HEK293T (cell line): ENCODE data around the gene VAV2.

Experiments
- CTCF ChIA-PET: fragments of 350-600 bp; formaldehyde crosslinking; extraction: SDS; loops from one replicate; lab custom pipeline; 2021; ENCODE audit warnings: antibody characterized with exemption, inconsistent platforms; lab: Yijun Ruan, JAX
- POLR2A ChIA-PET: fragments of 350-600 bp; formaldehyde crosslinking; extraction: SDS; loops from one replicate; lab custom pipeline; 2020; ENCODE audit warnings: antibody characterized with exemption, inconsistent platforms; lab: Yijun Ruan, JAX
- DNase-seq: peaks from one replicate; pipeline ENCODE4 v3.0.0; 2012; ENCODE audit warnings: mixed read lengths; ENCODE audit errors: extremely low spot score
- ARNT ChIP-seq: fragments of 450-650 bp; IDR thresholded peaks from 2 replicates; pipeline ENCODE4 v1.6.1; 2017; ENCODE audit warnings: mild to moderate bottlenecking
- BHLHE40 ChIP-seq: fragments of 450-650 bp; IDR thresholded peaks from 2 replicates; pipeline ENCODE4 v1.6.1; 2016; ENCODE audit warnings: mild to moderate bottlenecking, moderate library complexity, borderline replicate concordance
- CTBP1 ChIP-seq: fragments of 450-650 bp; IDR thresholded peaks from 2 replicates; pipeline ENCODE4 v1.6.1; 2016; ENCODE audit warnings: borderline replicate concordance
- ELF4 ChIP-seq: fragments of 450-650 bp; IDR thresholded peaks from 2 replicates; pipeline ENCODE4 v1.6.1; 2017; ENCODE audit warnings: antibody characterized with exemption
- FOXA1 ChIP-seq: fragments of 450-650 bp; IDR thresholded peaks from 2 replicates; pipeline ENCODE4 v1.6.1; 2016; ENCODE audit warnings: mild to moderate bottlenecking
- FOXK2 ChIP-seq: fragments of 450-650 bp; IDR thresholded peaks from 2 replicates; pipeline ENCODE4 v1.6.1; 2016; ENCODE audit warnings: mild to moderate bottlenecking
- FOXM1 ChIP-seq: fragments of 450-650 bp; IDR thresholded peaks from 2 replicates; pipeline ENCODE4 v1.6.1; 2017; ENCODE audit warnings: mild to moderate bottlenecking, borderline replicate concordance
- HDGF ChIP-seq: fragments of 450-650 bp; IDR thresholded peaks from 2 replicates; pipeline ENCODE4 v1.6.1; 2017; ENCODE audit warnings: antibody characterized with exemption, borderline replicate concordance
- L3MBTL2 ChIP-seq: fragments of 450-650 bp; conservative IDR thresholded peaks from 2 replicates; pipeline ENCODE4 v1.6.1; 2016; ENCODE audit warnings: mild to moderate bottlenecking
- LEF1 ChIP-seq: fragments of 450-650 bp; IDR thresholded peaks from 2 replicates; pipeline ENCODE4 v1.6.1; 2017; ENCODE audit warnings: mild to moderate bottlenecking, borderline replicate concordance
- NFRKB ChIP-seq: fragments of 450-650 bp; IDR thresholded peaks from 2 replicates; pipeline ENCODE4 v1.6.1; 2016; ENCODE audit warnings: mild to moderate bottlenecking, moderate library complexity
- PKNOX1 ChIP-seq: fragments of 450-650 bp; IDR thresholded peaks from 2 replicates; pipeline ENCODE4 v1.6.1; 2016
- SP1 ChIP-seq: fragments of 450-650 bp; IDR thresholded peaks from 2 replicates; pipeline ENCODE4 v1.6.1; 2017
- SUZ12 ChIP-seq: fragments of 450-650 bp; IDR thresholded peaks from 2 replicates; pipeline ENCODE4 v1.6.1; 2016; ENCODE audit warnings: mild to moderate bottlenecking
- TARDBP ChIP-seq: fragments of 450-650 bp; IDR thresholded peaks from 2 replicates; pipeline ENCODE4 v1.6.1; 2016
- ZNF384 ChIP-seq: fragments of 450-650 bp; IDR thresholded peaks from 2 replicates; pipeline ENCODE4 v1.6.1; 2016

VAV2 gene

GRCh38 chr9:133797406-133798105, 194.6 kb downstream of the VAV2 start:
- CTCF ChIA-PET, result no interaction called here
- POLR2A ChIA-PET, result no interaction called here
- no peak for DNase-seq
- TF ChIP-seq BHLHE40 (no peak), ELF4 (no peak), FOXM1 (no peak), NFRKB (no peak), FOXA1 (no peak), TARDBP (no peak), SUZ12 (no peak), L3MBTL2 (no peak), SP1 (no peak), ZNF384 (no peak), PKNOX1 (no peak), ARNT (no peak), LEF1 (no peak), HDGF (no peak), CTBP1 (no peak), FOXK2 (no peak)

- TF ChIP-seq ARNT (no peak), PKNOX1 (no peak), TARDBP (no peak), FOXK2 (no peak), SUZ12 (no peak), ZNF384 (no peak), CTBP1 (no peak), ELF4 (no peak)
- ChIA-PET CTCF (interaction anchor here (2.0 kb wide), 1 partner anchor 197 kb away, joined by 6 read pairs; no protein-coding TSS in a partner anchor), POLR2A (no interaction called here)
- DNase-seq, result no peak
Measured at GRCh38 chr9:133796562-133796961, 195.6 kb downstream of the VAV2 start.

GRCh38 chr9:133795049-133795448, 197.1 kb downstream of the VAV2 start:
- DNase-seq, result no peak
- TF ChIP-seq BHLHE40 (no peak), ZNF384 (no peak), TARDBP (no peak), ELF4 (no peak), NFRKB (no peak), SP1 (no peak), LEF1 (no peak), FOXM1 (no peak), FOXA1 (no peak), PKNOX1 (no peak), L3MBTL2 (no peak)
- CTCF ChIA-PET, result interaction anchor here (2.0 kb wide), 1 partner anchor 198 kb away, joined by 6 read pairs; no protein-coding TSS in a partner anchor
- POLR2A ChIA-PET, result no interaction called here

GRCh38 chr9:133794016-133794760, 197.9 kb downstream of the VAV2 start:
- ChIA-PET POLR2A (no interaction called here), CTCF (interaction anchor here (1.0 to 2.0 kb wide), 3 partner anchors 12 to 199 kb away, joined by 4 to 9 read pairs (median 6); no protein-coding TSS in a partner anchor)
- no peak for TF ChIP-seq BHLHE40
- no peak for TF ChIP-seq HDGF
- TF ChIP-seq CTBP1, result no peak
- no peak for TF ChIP-seq FOXA1
- no peak for TF ChIP-seq FOXK2
- TF ChIP-seq TARDBP, result no peak
- TF ChIP-seq PKNOX1, result no peak
- TF ChIP-seq NFRKB, result no peak
- no peak for TF ChIP-seq FOXM1
- no peak for TF ChIP-seq LEF1
- TF ChIP-seq SP1, result no peak
- TF ChIP-seq L3MBTL2, result no peak
- no peak for TF ChIP-seq ELF4
- TF ChIP-seq ARNT, result no peak
- no peak for TF ChIP-seq ZNF384
- no peak for TF ChIP-seq SUZ12
- no peak for DNase-seq

GRCh38 chr9:133793471-133793870, 198.7 kb downstream of the VAV2 start:
- ChIA-PET POLR2A (no interaction called here), CTCF (interaction anchor here (0.6 to 2.0 kb wide), 2 partner anchors 200 to 683 kb away, joined by 3 to 9 read pairs; no protein-coding TSS in a partner anchor)
- no peak for TF ChIP-seq ELF4
- no peak for TF ChIP-seq ZNF384
- TF ChIP-seq SP1, result no peak
- TF ChIP-seq HDGF, result no peak
- TF ChIP-seq FOXM1, result no peak
- no peak for TF ChIP-seq BHLHE40
- TF ChIP-seq SUZ12, result no peak
- TF ChIP-seq NFRKB, result no peak
- no peak for TF ChIP-seq FOXA1
- DNase-seq, result no peak
